CD14-positive monocyte (primary cell): ENCODE data around the gene CCDC188. TPM values are rescaled to one million over a fixed set of nuclear protein-coding genes. Genes with fewer than 3 reads are reported as not detected.
A peak's percentile ranks its signal among the peaks of the same experiment; 100 is the strongest.

Source experiments
- DNase-seq, 3 donors: peaks; one replicate each; pipeline ENCODE4 v3.0.0-alpha.2; 2011 to 2022
- H2AFZ ChIP-seq: 2 replicates; pipeline ENCODE4 v1.6.0; 2012; ENCODE audit warnings: mild to moderate bottlenecking, low read depth, low read length, inconsistent platforms; ENCODE audit not compliant: insufficient read depth, poor library complexity, severe bottlenecking
- H3K27ac ChIP-seq, 2 donors: 1 replicate in 1 of 2; 2 replicates in 1 of 2; pipeline ENCODE4 v1.5.1; 2012 to 2013; ENCODE audit warnings: low read length in 2 of 2, control low read depth in 1 of 2, inconsistent platforms in 1 of 2, low read depth in 1 of 2, mild to moderate bottlenecking in 1 of 2
- H3K27me3 ChIP-seq, 2 donors: one replicate each; pipeline versions ENCODE4 v1.6.0 to v1.6.1; 2011 to 2013; ENCODE audit warnings: low read length in 2 of 2; ENCODE audit not compliant: control insufficient read depth in 2 of 2, insufficient read depth in 2 of 2
- H3K36me3 ChIP-seq, 2 donors: replicated peaks in 1 of 2; 1 replicate in 1 of 2; 2 replicates in 1 of 2; pipeline versions ENCODE4 v1.5.1 to v1.6.1; 2012 to 2013; ENCODE audit warnings: low read length in 2 of 2, control low read depth in 1 of 2, inconsistent platforms in 1 of 2, mild to moderate bottlenecking in 1 of 2; ENCODE audit not compliant: insufficient read depth in 2 of 2, control insufficient read depth in 1 of 2
- H3K4me1 ChIP-seq, 2 donors: 1 replicate in 1 of 2; 2 replicates in 1 of 2; pipeline versions ENCODE4 v1.5.1 to v1.6.1; 2012 to 2013; ENCODE audit warnings: low read length in 2 of 2, control low read depth in 1 of 2, inconsistent platforms in 1 of 2, mild to moderate bottlenecking in 1 of 2, moderate library complexity in 1 of 2; ENCODE audit not compliant: insufficient read depth in 2 of 2, control insufficient read depth in 1 of 2
- H3K4me2 ChIP-seq: replicated peaks from 2 replicates; pipeline ENCODE3; 2012; ENCODE audit warnings: low read length, moderate library complexity, mild to moderate bottlenecking; ENCODE audit not compliant: poor library complexity, severe bottlenecking; ENCODE audit errors: extremely low read depth
- H3K4me3 ChIP-seq, 3 experiments: fragments of 200-600 bp in 1 of 3; sonication (generic) in 1 of 3; replicated peaks in 1 of 3; 1 replicate in 2 of 3; 2 replicates in 1 of 3; pipeline ENCODE4 v1.5.1; 2011 to 2013; ENCODE audit warnings: low read length in 3 of 3, mild to moderate bottlenecking in 3 of 3, control low read depth in 2 of 3, low read depth in 2 of 3, inconsistent platforms in 1 of 3, moderate library complexity in 1 of 3
- H3K79me2 ChIP-seq: 2 replicates; pipeline ENCODE4 v1.6.0; 2012; ENCODE audit warnings: mild to moderate bottlenecking, control low read depth, inconsistent platforms, low read length, moderate library complexity; ENCODE audit not compliant: insufficient read depth
- H3K9ac ChIP-seq: 2 replicates; pipeline ENCODE4 v1.6.0; 2017; ENCODE audit warnings: low read length, mild to moderate bottlenecking; ENCODE audit not compliant: insufficient read depth, poor library complexity, severe bottlenecking
- H3K9me3 ChIP-seq, 2 donors: replicated peaks in 1 of 2; 1 replicate in 1 of 2; 2 replicates in 1 of 2; pipeline versions ENCODE4 v1.5.1 to v1.6.1; 2012 to 2013; ENCODE audit warnings: low read length in 2 of 2, control low read depth in 1 of 2; ENCODE audit not compliant: control insufficient read depth in 1 of 2, insufficient read depth in 1 of 2
- H4K20me1 ChIP-seq: 2 replicates; pipeline ENCODE4 v1.6.0; 2012; ENCODE audit warnings: mild to moderate bottlenecking, low read length, control low read depth, moderate library complexity; ENCODE audit not compliant: insufficient read depth
- H3K27ac Mint-ChIP-seq, 7 donors: one replicate each; pipeline ENCODE4 v1.8.0; 2020; ENCODE audit warnings: mild to moderate bottlenecking in 7 of 7, mixed read lengths in 7 of 7, moderate library complexity in 6 of 7, inconsistent platforms in 2 of 7
- H3K27me3 Mint-ChIP-seq, 3 donors: one replicate each; pipeline ENCODE4 v1.8.0; 2021 to 2022; ENCODE audit warnings: low read depth in 3 of 3, mild to moderate bottlenecking in 3 of 3, mixed read lengths in 3 of 3, moderate library complexity in 3 of 3, inconsistent platforms in 1 of 3
- H3K36me3 Mint-ChIP-seq, 2 donors: one replicate each; pipeline ENCODE4 v1.8.0; 2020; ENCODE audit warnings: mixed read lengths in 2 of 2, inconsistent platforms in 1 of 2, mild to moderate bottlenecking in 1 of 2
- H3K4me1 Mint-ChIP-seq: one replicate; pipeline ENCODE4 v1.8.0; 2020; ENCODE audit warnings: mild to moderate bottlenecking, mixed read lengths
- H3K4me3 Mint-ChIP-seq, 2 donors: one replicate each; pipeline ENCODE4 v1.8.0; 2020; ENCODE audit warnings: mild to moderate bottlenecking in 2 of 2, mixed read lengths in 2 of 2, moderate library complexity in 1 of 2
- H3K9me3 Mint-ChIP-seq, 7 donors: one replicate each; pipeline ENCODE4 v1.8.0; 2020 to 2022; ENCODE audit warnings: mixed read lengths in 7 of 7, mild to moderate bottlenecking in 6 of 7, moderate library complexity in 6 of 7, inconsistent platforms in 2 of 7
- WGBS: methylation state at CpG from one replicate; pipeline ENCODE4 v1.1.5; 2013; ENCODE audit warnings: missing lambda C conversion rate; ENCODE audit not compliant: insufficient coverage; 5-methylcytosine and 5-hydroxymethylcytosine counted together
- intact Hi-C, 2 donors: fragments of 100-400 bp; cut with micrococcal nuclease; formaldehyde crosslinking; loops; one replicate each; pipeline versions ENCODE4 v1.15.0 to v1.15.1; 2023
- polyA plus RNA-seq, 3 donors: library from polyadenylated mRNA; depleted of rRNA in 1 of 3; unstranded in 2 of 3; stranded (reverse) in 1 of 3; fragments of 300-500 nt in 2 of 3; fragments of >200 nt in 1 of 3; fragmentation: Illumina TruSeq in 2 of 3; gene quantifications; 1 replicate in 2 of 3; 2 replicates in 1 of 3; pipeline ENCODE4 v1.2.3, GENCODE V29; 2012 to 2021
- TF ChIP-seq, protein P1 (sequence below): fragments of 200-600 bp; IDR thresholded peaks from one replicate; pipeline ENCODE4 v1.8.0; 2022; ENCODE audit warnings: antibody characterized with exemption, mild to moderate bottlenecking

The CCDC188 gene
- polyA plus RNA-seq, 3 donors = 0.15 TPM; not detected in 2

DNA sequence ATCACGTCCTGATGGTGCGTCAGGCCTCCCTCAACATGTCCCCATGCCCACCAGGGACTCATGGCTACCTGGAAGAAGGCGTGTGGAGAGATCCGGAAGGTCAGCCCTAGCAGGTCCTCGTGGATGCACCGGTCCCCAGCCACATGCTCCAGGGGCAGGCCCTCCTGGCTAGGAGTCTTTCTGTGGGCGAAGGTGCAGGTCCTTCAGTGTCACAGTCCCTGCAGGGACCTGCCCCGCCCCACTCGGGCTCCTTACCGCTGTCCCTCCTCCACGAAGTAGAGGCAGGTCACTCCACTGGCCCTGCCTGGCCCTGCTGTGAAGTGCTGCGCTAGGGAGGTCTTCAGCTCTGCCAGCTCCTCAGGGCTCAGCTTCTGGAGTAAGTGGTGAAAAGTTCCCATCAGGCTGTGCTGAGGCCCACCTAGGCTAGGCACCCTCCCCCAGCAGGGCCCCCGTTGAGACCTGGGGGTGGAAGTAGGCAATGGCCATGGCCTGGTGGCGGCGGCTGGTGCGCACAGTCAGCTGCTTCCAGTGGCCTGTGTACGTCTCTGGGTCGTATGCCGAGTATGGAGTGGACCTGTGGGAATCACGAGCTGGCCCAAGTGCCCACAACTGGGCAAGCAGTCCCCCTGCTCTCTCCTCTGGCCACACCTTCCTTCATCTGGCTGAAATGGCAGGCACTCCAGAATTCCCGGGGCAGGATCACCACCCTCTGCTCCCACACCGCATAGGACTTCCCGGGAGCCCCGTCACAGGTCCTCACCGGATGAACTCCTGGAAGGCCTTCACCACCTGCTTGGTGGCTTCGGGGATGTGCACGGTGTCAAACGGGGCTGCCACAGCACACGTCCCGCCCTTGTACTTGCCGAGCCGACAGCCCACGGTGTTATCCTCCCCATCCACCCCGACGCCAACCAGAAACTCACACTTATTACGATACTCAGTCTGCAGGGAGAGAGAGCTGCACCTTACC, 36.1 kb downstream of the CCDC188 start:
- DNase-seq = no peak
- peaks cover 55% of the 10 kb centered on the region for H3K79me2 ChIP-seq
- H3K9ac ChIP-seq = no peak overlapping the region
- H3K4me2 ChIP-seq = no peak overlapping the region
- Mint-ChIP-seq H3K9me3 (no peaks in the 10 kb centered on the region), H3K27me3 (peaks cover 0 to 1% (median 0%) of the 10 kb centered on the region in 3 donors), H3K4me1 (peaks cover 18% of the 10 kb centered on the region), H3K4me3 (no peak overlapping the region), H3K27ac (peak overlapping the region in 5 of 7 donors; percentile 32 to 91 (median 81)), H3K36me3 (peaks cover 33 to 58% of the 10 kb centered on the region in 2 donors)
- peaks cover 21 to 33% of the 10 kb centered on the region in 2 donors for H3K4me1 ChIP-seq
- peaks cover 48 to 69% of the 10 kb centered on the region in 2 donors for H3K36me3 ChIP-seq
- H2AFZ ChIP-seq = no peak overlapping the region
- H3K9me3 ChIP-seq = no peaks in the 10 kb centered on the region
- H3K27ac ChIP-seq = peak overlapping the region in 1 of 2 donors; percentile 98
- no peak overlapping the region for H3K4me3 ChIP-seq
- TF ChIP-seq, protein P1, sequence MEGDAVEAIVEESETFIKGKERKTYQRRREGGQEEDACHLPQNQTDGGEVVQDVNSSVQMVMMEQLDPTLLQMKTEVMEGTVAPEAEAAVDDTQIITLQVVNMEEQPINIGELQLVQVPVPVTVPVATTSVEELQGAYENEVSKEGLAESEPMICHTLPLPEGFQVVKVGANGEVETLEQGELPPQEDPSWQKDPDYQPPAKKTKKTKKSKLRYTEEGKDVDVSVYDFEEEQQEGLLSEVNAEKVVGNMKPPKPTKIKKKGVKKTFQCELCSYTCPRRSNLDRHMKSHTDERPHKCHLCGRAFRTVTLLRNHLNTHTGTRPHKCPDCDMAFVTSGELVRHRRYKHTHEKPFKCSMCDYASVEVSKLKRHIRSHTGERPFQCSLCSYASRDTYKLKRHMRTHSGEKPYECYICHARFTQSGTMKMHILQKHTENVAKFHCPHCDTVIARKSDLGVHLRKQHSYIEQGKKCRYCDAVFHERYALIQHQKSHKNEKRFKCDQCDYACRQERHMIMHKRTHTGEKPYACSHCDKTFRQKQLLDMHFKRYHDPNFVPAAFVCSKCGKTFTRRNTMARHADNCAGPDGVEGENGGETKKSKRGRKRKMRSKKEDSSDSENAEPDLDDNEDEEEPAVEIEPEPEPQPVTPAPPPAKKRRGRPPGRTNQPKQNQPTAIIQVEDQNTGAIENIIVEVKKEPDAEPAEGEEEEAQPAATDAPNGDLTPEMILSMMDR = no peak
- H4K20me1 ChIP-seq = peaks cover 30% of the 10 kb centered on the region
- no peaks in the 10 kb centered on the region for H3K27me3 ChIP-seq
- WGBS = 96% methylated on average over 29 of the region's 36 CpGs
- intact Hi-C loops = loop anchor here (5.0 to 10.0 kb wide), 4 partner anchors 90 to 383 kb away; partner anchors contain the start of genes TANGO2 (in 2 of the 2), GNB1L (in 1 of the 2), KLHL22 (in 1 of the 2) and RTL10 (in 1 of the 2)

DNA sequence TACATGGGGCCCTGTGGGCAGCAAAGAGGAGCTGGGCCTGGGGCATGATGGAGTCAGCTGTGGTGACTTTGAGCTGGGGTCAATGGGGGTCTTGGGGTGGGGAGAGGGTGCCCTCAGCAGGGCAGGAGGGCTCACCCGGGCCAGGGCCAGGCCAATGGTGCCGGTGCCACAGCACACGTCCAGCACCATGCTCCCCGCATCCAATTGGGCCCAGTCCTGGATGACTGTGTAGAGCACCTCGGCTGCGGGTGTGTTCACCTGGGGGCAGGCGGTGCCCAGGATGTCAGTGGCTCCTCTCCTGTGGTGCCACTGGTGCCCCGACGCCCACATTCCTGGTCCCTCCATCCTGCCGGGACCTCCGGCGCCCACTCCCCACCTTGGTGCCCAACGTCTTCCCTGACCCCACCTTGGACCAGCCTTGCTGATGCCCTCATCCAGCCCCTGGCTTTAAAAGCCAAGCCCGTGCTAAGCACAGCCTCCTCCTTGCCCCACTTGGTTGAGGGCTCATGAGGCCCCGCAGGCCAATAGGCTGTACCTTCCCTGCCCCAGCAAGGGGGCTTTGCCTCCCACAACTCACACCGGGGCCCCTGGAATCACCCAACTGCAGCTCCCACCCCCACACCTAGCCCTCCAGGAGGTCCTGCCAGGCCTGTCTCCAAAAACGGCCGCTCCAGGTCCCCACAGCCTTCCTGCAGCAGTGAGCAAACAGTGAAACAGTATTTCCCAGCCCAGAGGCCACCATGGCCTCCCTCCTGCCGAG, 37.1 kb downstream of the CCDC188 start:
- H3K27ac Mint-ChIP-seq = peak overlapping the region in 4 of 7 donors; percentile 40 to 81 (median 52)
- Histone ChIP-seq H3K9ac (no peak overlapping the region), H3K4me1 (peaks cover 19 to 26% of the 10 kb centered on the region in 2 donors), H4K20me1 (peaks cover 28% of the 10 kb centered on the region), H3K27me3 (no peaks in the 10 kb centered on the region), H3K4me2 (no peak overlapping the region), H3K9me3 (no peaks in the 10 kb centered on the region), H3K27ac (peak overlapping the region in 1 of 2 donors; percentile 31), H3K4me3 (no peak overlapping the region), H2AFZ (no peak overlapping the region), H3K79me2 (peaks cover 45% of the 10 kb centered on the region), H3K36me3 (peaks cover 54 to 69% of the 10 kb centered on the region in 2 donors)
- peaks cover 0 to 1% (median 0%) of the 10 kb centered on the region in 3 donors for H3K27me3 Mint-ChIP-seq
- peaks cover 16% of the 10 kb centered on the region for H3K4me1 Mint-ChIP-seq
- intact Hi-C loops = loop anchor here in 1 of 2 donors (10.0 kb wide), 2 partner anchors 89 to 259 kb away; partner anchors contain the start of genes GNB1L, RTL10 and TANGO2
- no peaks in the 10 kb centered on the region for H3K9me3 Mint-ChIP-seq
- TF ChIP-seq, protein P1 = no peak
- H3K36me3 Mint-ChIP-seq = peaks cover 31 to 61% of the 10 kb centered on the region in 2 donors
- WGBS = 97% methylated on average over 16 of the region's 19 CpGs
- no peak for DNase-seq
- no peak overlapping the region for H3K4me3 Mint-ChIP-seq
